ENCODE results near the gene CELF2.

- TF ChIP-seq CTCF (IDR thresholded peaks at IDR 0.05) (peak in 2 of 3 donors; percentile 30 to 38), POLR2AphosphoS5 (IDR thresholded peaks at IDR 0.05) (peak in 1 of 3 donors; percentile 6)
Measured at GRCh38 chr10:11165591-11166543, 148.2 kb downstream of the CELF2 start.
